ENCODE results near the gene LRRC56. TPM values are rescaled to one million over a fixed set of nuclear protein-coding genes. Genes with fewer than 3 reads are reported as not detected.

The LRRC56 gene
- total RNA-seq, 3 donors from 2014 or later, result 1.5 to 5.2 (median 4.8) TPM

- intact Hi-C loops (cut with DNase I, micrococcal nuclease), result no loop called here
- peak in 1 of 3 donors; percentile 56 for DNase-seq
- no peak for TF ChIP-seq CTCF (IDR thresholded peaks at IDR 0.05)
- H3K4me1 ChIP-seq (ENCODE audit: low read depth), result peaks cover 31% of the 10 kb centered on the region
- no peaks in the 10 kb centered on the region for H3K9me3 ChIP-seq
- H3K4me3 ChIP-seq, result peak overlapping the region; percentile 67
- H3K36me3 ChIP-seq (ENCODE audit: low read depth), result no peaks in the 10 kb centered on the region
- no peak for ATAC-seq
Observed at GRCh38 chr11:507727-508515, 29.4 kb upstream of the LRRC56 start.

- intact Hi-C loops (cut with DNase I, micrococcal nuclease), result no loop called here
- TF ChIP-seq CTCF (IDR thresholded peaks at IDR 0.05), result no peak
- H3K36me3 ChIP-seq (ENCODE audit: low read depth), result no peaks in the 10 kb centered on the region
- no peak for DNase-seq
- ATAC-seq, result no peak
- H3K4me1 ChIP-seq (ENCODE audit: low read depth), result peaks cover 22% of the 10 kb centered on the region
- no peaks in the 10 kb centered on the region for H3K9me3 ChIP-seq
- no peak overlapping the region for H3K4me3 ChIP-seq
Observed at GRCh38 chr11:508956-509355, 28.4 kb upstream of the LRRC56 start.

- intact Hi-C loops (cut with DNase I, micrococcal nuclease), result no loop called here
- H3K4me3 ChIP-seq, result no peak overlapping the region
- ATAC-seq, result no peak
- peaks cover 2% of the 10 kb centered on the region for H3K4me1 ChIP-seq (ENCODE audit: low read depth)
- H3K9me3 ChIP-seq, result peaks cover 3% of the 10 kb centered on the region
- H3K36me3 ChIP-seq (ENCODE audit: low read depth), result no peaks in the 10 kb centered on the region
- TF ChIP-seq CTCF (IDR thresholded peaks at IDR 0.05), result no peak
- no peak for DNase-seq
Observed at GRCh38 chr11:512761-513595, 24.3 kb upstream of the LRRC56 start.

- Histone ChIP-seq H3K36me3 (ENCODE audit: low read depth) (no peaks in the 10 kb centered on the region), H3K4me3 (no peak overlapping the region), H3K9me3 (peaks cover 3% of the 10 kb centered on the region), H3K4me1 (ENCODE audit: low read depth) (peaks cover 4% of the 10 kb centered on the region)
- no peak for TF ChIP-seq CTCF (IDR thresholded peaks at IDR 0.05)
- intact Hi-C loops (cut with DNase I, micrococcal nuclease), result no loop called here
- DNase-seq, result no peak
- ATAC-seq, result no peak
Observed at GRCh38 chr11:514606-515005, 22.7 kb upstream of the LRRC56 start.

- DNase-seq, result no peak
- intact Hi-C loops (cut with DNase I, micrococcal nuclease), result no loop called here
- ATAC-seq, result no peak
- Histone ChIP-seq H3K9me3 (peaks cover 3% of the 10 kb centered on the region), H3K4me1 (ENCODE audit: low read depth) (peaks cover 4% of the 10 kb centered on the region), H3K4me3 (no peak overlapping the region), H3K36me3 (ENCODE audit: low read depth) (no peaks in the 10 kb centered on the region)
- no peak for TF ChIP-seq CTCF (IDR thresholded peaks at IDR 0.05)
Observed at GRCh38 chr11:515131-515530, 22.2 kb upstream of the LRRC56 start.

All from mucosa of descending colon (tissue), 3 donors.